Naive thymus-derived CD8-positive, alpha-beta T cell (primary cell): ENCODE measurements around the gene LKAAEAR1. TPM values are rescaled to one million over a fixed set of nuclear protein-coding genes. Genes with fewer than 3 reads are reported as not detected.

Experiments
- ATAC-seq, 2 donors: fragments of 150-1000 bp; cut with Tn5 transposase in 1 of 2; sonication (Bioruptor Pico), chemical (Tn5 transposase) in 1 of 2; 1 replicate in 1 of 2; 2 replicates in 1 of 2; pipeline ENCODE4 v1.10.0; 2021; ENCODE audit warnings: mild to moderate bottlenecking in 2 of 2, moderate library complexity in 2 of 2
- POLR2A ChIA-PET: fragments of 350-600 bp; sonication (Branson Sonifier 250); formaldehyde crosslinking; loops from one replicate; lab custom pipeline; 2021; ENCODE audit warnings: antibody characterized with exemption; lab: Charles Lee
- DNase-seq, 10 donors: peaks; one replicate each; pipeline versions ENCODE4 v3.0.0 to v3.0.0-alpha.2; 2020 to 2022
- H3K27ac Mint-ChIP-seq, 10 donors: one replicate each; pipeline ENCODE4 v1.8.0; 2020 to 2022; ENCODE audit warnings: mild to moderate bottlenecking in 10 of 10, mixed read lengths in 10 of 10, moderate library complexity in 4 of 10, inconsistent platforms in 1 of 10
- H3K27me3 Mint-ChIP-seq, 5 donors: one replicate each; pipeline ENCODE4 v1.8.0; 2021 to 2022; ENCODE audit warnings: mixed read lengths in 5 of 5
- H3K36me3 Mint-ChIP-seq, 3 donors: one replicate each; pipeline ENCODE4 v1.8.0; 2020 to 2022; ENCODE audit warnings: mixed read lengths in 3 of 3, mild to moderate bottlenecking in 2 of 3, inconsistent platforms in 1 of 3
- H3K4me1 Mint-ChIP-seq, 4 donors: one replicate each; pipeline ENCODE4 v1.8.0; 2021 to 2022; ENCODE audit warnings: mixed read lengths in 4 of 4
- H3K4me3 Mint-ChIP-seq, 10 donors: one replicate each; pipeline ENCODE4 v1.8.0; 2020 to 2022; ENCODE audit warnings: mild to moderate bottlenecking in 10 of 10, mixed read lengths in 10 of 10, moderate library complexity in 6 of 10, inconsistent platforms in 1 of 10
- H3K9me3 Mint-ChIP-seq, 9 donors: one replicate each; pipeline ENCODE4 v1.8.0; 2020 to 2022; ENCODE audit warnings: mixed read lengths in 9 of 9, mild to moderate bottlenecking in 3 of 9, inconsistent platforms in 1 of 9, moderate library complexity in 1 of 9
- polyA plus RNA-seq, 3 donors: library from polyadenylated mRNA; unstranded; fragments of 300-500 nt; fragmentation: Illumina TruSeq; gene quantifications; one replicate each; pipeline ENCODE4 v1.2.3, GENCODE V29; 2021
- total RNA-seq, 8 experiments: library from RNA in 2 of 8; stranded (reverse) in 2 of 8; gene quantifications; one replicate each; pipeline ENCODE4 v1.2.3 and lab custom pipeline; 2021 to 2026

The LKAAEAR1 gene
- total and polyA plus RNA-seq, 5 experiments from 2014 or later = 0.63 to 1.1 TPM; not detected in 3

- Mint-ChIP-seq H3K4me3 (no peak overlapping the region), H3K27ac (peak overlapping the region in 3 of 10 donors; percentile 48 to 53 (median 50)), H3K4me1 (peaks cover 11 to 20% (median 14%) of the 10 kb centered on the region in 4 donors), H3K9me3 (no peaks in the 10 kb centered on the region), H3K27me3 (peaks cover 0 to 1% (median 0%) of the 10 kb centered on the region in 5 donors), H3K36me3 (no peaks in the 10 kb centered on the region)
- POLR2A ChIA-PET = no interaction called here
- DNase-seq (peak in 2 of 10 donors; percentile 15 to 58), ATAC-seq (no peak)
Measured at GRCh38 chr20:64108731-64109681, 24.8 kb upstream of the LKAAEAR1 start.

- peak in 1 of 10 donors; percentile 50 for DNase-seq
- Mint-ChIP-seq H3K27me3 (peaks cover 0 to 12% (median 2%) of the 10 kb centered on the region in 5 donors), H3K9me3 (no peaks in the 10 kb centered on the region), H3K36me3 (no peaks in the 10 kb centered on the region), H3K27ac (peak overlapping the region in 8 of 10 donors; percentile 11 to 72 (median 37)), H3K4me1 (peaks cover 11 to 27% (median 15%) of the 10 kb centered on the region in 4 donors), H3K4me3 (no peak overlapping the region)
- POLR2A ChIA-PET = interaction anchor here (0.5 to 0.9 kb wide), 2 partner anchors 29 to 1016 kb away, joined by 3 to 5 read pairs; partner anchors contain the start of genes OPRL1 and RGS19
- no peak for ATAC-seq
Measured at GRCh38 chr20:64107736-64108457, 23.7 kb upstream of the LKAAEAR1 start.

GRCh38 chr20:64106981-64107735 lies 23.0 kb upstream of the LKAAEAR1 start, which contains the start of gene NPBWR2:
Gene NPBWR2 (minus strand): TSS chr20:64107565. CDS start chr20:64106831, 734 bp downstream.
- Mint-ChIP-seq H3K9me3 (no peaks in the 10 kb centered on the region), H3K4me1 (peaks cover 13 to 33% (median 18%) of the 10 kb centered on the region in 4 donors), H3K27me3 (peaks cover 0 to 18% (median 2%) of the 10 kb centered on the region in 5 donors), H3K27ac (peak within 1 kb of the TSS in 8 of 10 donors; percentile 15 to 72 (median 37)), H3K4me3 (no peak within 1 kb of the TSS), H3K36me3 (no peaks in the 10 kb centered on the region)
- peak in 7 of 10 donors; percentile 30 to 70 (median 41) for DNase-seq
- POLR2A ChIA-PET = interaction anchor here (0.5 to 0.9 kb wide), 2 partner anchors 28 to 1016 kb away, joined by 3 to 5 read pairs; partner anchors contain the start of genes OPRL1 and RGS19
- peak; percentile 91 to 97 for ATAC-seq

- H3K27ac Mint-ChIP-seq = peak overlapping the region in 2 of 10 donors; percentile 15 to 66
- POLR2A ChIA-PET = no interaction called here
- H3K36me3 Mint-ChIP-seq = no peaks in the 10 kb centered on the region
- H3K4me3 Mint-ChIP-seq = no peak overlapping the region
- DNase-seq (peak in 1 of 10 donors; percentile 62), ATAC-seq (no peak)
- peaks cover 0 to 20% (median 3%) of the 10 kb centered on the region in 5 donors for H3K27me3 Mint-ChIP-seq
- H3K9me3 Mint-ChIP-seq = no peaks in the 10 kb centered on the region
- peaks cover 13 to 39% (median 18%) of the 10 kb centered on the region in 4 donors for H3K4me1 Mint-ChIP-seq
Measured at GRCh38 chr20:64106435-64106961, 22.3 kb upstream of the LKAAEAR1 start.

GRCh38 chr20:64105846-64106434 lies 21.7 kb upstream of the LKAAEAR1 start:
- peak in 2 of 10 donors; percentile 14 to 52 for DNase-seq
- H3K27ac Mint-ChIP-seq = no peak overlapping the region
- peaks cover 19 to 44% (median 24%) of the 10 kb centered on the region in 4 donors for H3K4me1 Mint-ChIP-seq
- POLR2A ChIA-PET = no interaction called here
- H3K27me3 Mint-ChIP-seq = peaks cover 0 to 26% (median 7%) of the 10 kb centered on the region in 5 donors
- H3K4me3 Mint-ChIP-seq = no peak overlapping the region
- no peak for ATAC-seq
- H3K9me3 Mint-ChIP-seq = no peaks in the 10 kb centered on the region
- no peaks in the 10 kb centered on the region for H3K36me3 Mint-ChIP-seq

- Mint-ChIP-seq H3K27me3 (peaks cover 0 to 26% (median 7%) of the 10 kb centered on the region in 5 donors), H3K27ac (peak overlapping the region in 1 of 10 donors; percentile 34), H3K9me3 (no peaks in the 10 kb centered on the region), H3K4me1 (peaks cover 19 to 55% (median 33%) of the 10 kb centered on the region in 4 donors), H3K4me3 (peak overlapping the region in 1 of 10 donors; percentile 45), H3K36me3 (no peaks in the 10 kb centered on the region)
- ATAC-seq = no peak
- peak in 2 of 10 donors; percentile 14 to 48 for DNase-seq
- POLR2A ChIA-PET = no interaction called here
Measured at GRCh38 chr20:64104667-64105451, 20.7 kb upstream of the LKAAEAR1 start.

GRCh38 chr20:64103871-64104666 lies 19.9 kb upstream of the LKAAEAR1 start:
- Mint-ChIP-seq H3K27me3 (peaks cover 0 to 26% (median 7%) of the 10 kb centered on the region in 5 donors), H3K4me1 (peaks cover 19 to 57% (median 35%) of the 10 kb centered on the region in 4 donors), H3K27ac (peak overlapping the region in 1 of 10 donors; percentile 51), H3K4me3 (peak overlapping the region in 1 of 10 donors; percentile 7), H3K36me3 (no peaks in the 10 kb centered on the region), H3K9me3 (no peaks in the 10 kb centered on the region)
- POLR2A ChIA-PET = no interaction called here
- ATAC-seq (no peak), DNase-seq (peak in 2 of 10 donors; percentile 12 to 55)

GRCh38 chr20:64102647-64103354 lies 18.6 kb upstream of the LKAAEAR1 start:
- DNase-seq = peak in 3 of 10 donors; percentile 21 to 64 (median 21)
- H3K27me3 Mint-ChIP-seq = peaks cover 0 to 26% (median 7%) of the 10 kb centered on the region in 5 donors
- no peak for ATAC-seq
- H3K27ac Mint-ChIP-seq = peak overlapping the region in 2 of 10 donors; percentile 59 to 78
- POLR2A ChIA-PET = no interaction called here
- peaks cover 16 to 51% (median 29%) of the 10 kb centered on the region in 4 donors for H3K4me1 Mint-ChIP-seq
- H3K9me3 Mint-ChIP-seq = no peaks in the 10 kb centered on the region
- peak overlapping the region; percentile 48 to 82 (median 68) for H3K4me3 Mint-ChIP-seq
- no peaks in the 10 kb centered on the region for H3K36me3 Mint-ChIP-seq

GRCh38 chr20:64101731-64102621 lies 17.8 kb upstream of the LKAAEAR1 start:
- peak; percentile 49 to 81 (median 71) for DNase-seq
- Mint-ChIP-seq H3K4me1 (peaks cover 12 to 44% (median 22%) of the 10 kb centered on the region in 4 donors), H3K4me3 (peak overlapping the region in 9 of 10 donors; percentile 57 to 80 (median 71)), H3K27ac (peak overlapping the region in 3 of 10 donors; percentile 40 to 80 (median 57)), H3K9me3 (peaks cover 0 to 4% (median 0%) of the 10 kb centered on the region in 9 donors), H3K27me3 (peaks cover 0 to 26% (median 7%) of the 10 kb centered on the region in 5 donors), H3K36me3 (peaks cover 0 to 1% (median 0%) of the 10 kb centered on the region in 3 donors)
- POLR2A ChIA-PET = no interaction called here
- peak; percentile 42 to 79 for ATAC-seq
